ENCODE results near the gene RASGRP4.

DNA sequence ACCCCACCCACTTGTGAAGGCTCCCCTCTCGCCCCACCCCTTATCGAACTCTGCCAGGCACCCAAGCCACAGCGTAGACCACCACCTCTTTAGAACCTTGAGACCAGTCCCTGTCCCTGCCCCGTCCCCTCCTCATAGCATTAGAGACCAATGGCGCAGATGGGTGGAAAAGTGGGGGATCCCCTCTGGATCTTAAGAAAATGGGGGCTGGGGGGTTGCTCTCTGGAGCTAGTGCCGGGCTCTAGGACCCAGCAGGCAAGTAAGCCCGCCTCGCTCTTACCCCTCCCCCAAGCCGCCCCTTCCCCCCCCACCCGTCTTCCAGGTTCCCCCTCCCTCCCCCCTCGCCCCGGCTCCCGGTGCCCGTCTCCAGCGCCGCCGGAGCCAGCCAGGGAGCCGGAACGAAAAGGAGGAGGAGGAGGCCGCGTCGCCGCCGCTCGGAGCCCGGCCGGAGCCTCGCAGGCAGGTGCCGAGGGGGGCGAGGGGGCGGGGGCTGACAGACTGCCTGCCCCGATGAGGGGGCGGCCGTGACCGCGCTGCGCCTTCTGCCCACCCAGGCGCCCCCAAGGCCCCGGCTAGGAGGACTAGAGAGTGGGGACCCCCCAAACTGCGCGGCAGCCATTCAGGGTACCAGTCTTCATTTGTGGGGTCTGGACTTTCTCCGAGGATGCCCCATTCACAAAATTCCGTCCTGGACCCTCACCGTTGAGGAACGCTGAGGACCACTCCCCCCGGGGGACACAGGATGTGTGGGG is 37.5 kb downstream of the RASGRP4 start, which contains the start of gene SPRED3:
- TF ChIP-seq, protein P1, sequence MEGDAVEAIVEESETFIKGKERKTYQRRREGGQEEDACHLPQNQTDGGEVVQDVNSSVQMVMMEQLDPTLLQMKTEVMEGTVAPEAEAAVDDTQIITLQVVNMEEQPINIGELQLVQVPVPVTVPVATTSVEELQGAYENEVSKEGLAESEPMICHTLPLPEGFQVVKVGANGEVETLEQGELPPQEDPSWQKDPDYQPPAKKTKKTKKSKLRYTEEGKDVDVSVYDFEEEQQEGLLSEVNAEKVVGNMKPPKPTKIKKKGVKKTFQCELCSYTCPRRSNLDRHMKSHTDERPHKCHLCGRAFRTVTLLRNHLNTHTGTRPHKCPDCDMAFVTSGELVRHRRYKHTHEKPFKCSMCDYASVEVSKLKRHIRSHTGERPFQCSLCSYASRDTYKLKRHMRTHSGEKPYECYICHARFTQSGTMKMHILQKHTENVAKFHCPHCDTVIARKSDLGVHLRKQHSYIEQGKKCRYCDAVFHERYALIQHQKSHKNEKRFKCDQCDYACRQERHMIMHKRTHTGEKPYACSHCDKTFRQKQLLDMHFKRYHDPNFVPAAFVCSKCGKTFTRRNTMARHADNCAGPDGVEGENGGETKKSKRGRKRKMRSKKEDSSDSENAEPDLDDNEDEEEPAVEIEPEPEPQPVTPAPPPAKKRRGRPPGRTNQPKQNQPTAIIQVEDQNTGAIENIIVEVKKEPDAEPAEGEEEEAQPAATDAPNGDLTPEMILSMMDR (optimal IDR thresholded peaks at IDR 0.05 in 1 of 3, IDR thresholded peaks at IDR 0.05 in 1 of 3, conservative IDR thresholded peaks at IDR 0.05 in 1 of 3; ENCODE audit: extremely low read depth in 1 of 3, insufficient read depth in 2 of 3, low read length in 3 of 3): no peak
- TF ChIP-seq EZH2 (IDR thresholded peaks at IDR 0.05; ENCODE audit: low read length): no peak

All from keratinocyte (primary cell).